Skeletal muscle tissue (tissue), 4 donors: ENCODE data around the gene TCAIM. TPM values are rescaled to one million over a fixed set of nuclear protein-coding genes. Genes with fewer than 3 reads are reported as not detected.

Experiments used
- H3K27ac ChIP-seq: one replicate; pipeline ENCODE4 v1.7.0; 2013; ENCODE audit warnings: mild to moderate bottlenecking, low read depth, low read length, inconsistent platforms
- H3K27me3 ChIP-seq, 3 donors: one replicate each; pipeline ENCODE4 v1.7.0; 2013; ENCODE audit warnings: low read length in 3 of 3; ENCODE audit not compliant: control insufficient read depth in 3 of 3, insufficient read depth in 3 of 3
- H3K36me3 ChIP-seq, 3 donors: one replicate each; pipeline ENCODE4 v1.7.0; 2013; ENCODE audit warnings: low read length in 3 of 3; ENCODE audit not compliant: control insufficient read depth in 3 of 3, insufficient read depth in 3 of 3
- H3K4me1 ChIP-seq, 3 donors: one replicate each; pipeline ENCODE4 v1.7.0; 2013; ENCODE audit warnings: low read length in 3 of 3, mild to moderate bottlenecking in 3 of 3; ENCODE audit not compliant: control insufficient read depth in 3 of 3, insufficient read depth in 3 of 3
- H3K4me3 ChIP-seq, 3 donors: one replicate each; pipeline ENCODE4 v1.7.0; 2013; ENCODE audit warnings: low read length in 3 of 3
- H3K9ac ChIP-seq, 3 donors: one replicate each; pipeline ENCODE4 v1.7.0; 2013; ENCODE audit warnings: low read length in 3 of 3, mild to moderate bottlenecking in 3 of 3, moderate library complexity in 2 of 3, low read depth in 1 of 3
- H3K9me3 ChIP-seq, 3 donors: one replicate each; pipeline ENCODE4 v1.7.0; 2013; ENCODE audit warnings: low read length in 3 of 3; ENCODE audit not compliant: control insufficient read depth in 3 of 3
- total RNA-seq: library from RNA; depleted of rRNA; stranded (reverse); fragments of >200 nt; gene quantifications from one replicate; pipeline ENCODE4 v1.2.3, GENCODE V29; 2014
- donor health status: Osteomylitis.

TCAIM gene
- total RNA-seq, 1 donor from 2014 or later: 20.9 TPM

GRCh38 chr3:44419923-44420650, 81.5 kb downstream of the TCAIM start:
- H3K36me3 ChIP-seq: no peaks in the 10 kb centered on the region
- H3K27ac ChIP-seq: no peak overlapping the region
- H3K9ac ChIP-seq: no peak overlapping the region
- no peak overlapping the region for H3K4me3 ChIP-seq
- no peaks in the 10 kb centered on the region for H3K27me3 ChIP-seq
- H3K4me1 ChIP-seq: no peaks in the 10 kb centered on the region
- H3K9me3 ChIP-seq: no peaks in the 10 kb centered on the region

- no peak overlapping the region for H3K27ac ChIP-seq
- H3K9me3 ChIP-seq: no peaks in the 10 kb centered on the region
- no peaks in the 10 kb centered on the region for H3K36me3 ChIP-seq
- H3K9ac ChIP-seq: no peak overlapping the region
- no peaks in the 10 kb centered on the region for H3K4me1 ChIP-seq
- H3K27me3 ChIP-seq: no peaks in the 10 kb centered on the region
- no peak overlapping the region for H3K4me3 ChIP-seq
These were observed 82.1 kb downstream of the TCAIM start for GRCh38 chr3:44420676-44421075.

- Histone ChIP-seq H3K36me3 (no peaks in the 10 kb centered on the region), H3K9ac (no peak overlapping the region), H3K4me3 (no peak overlapping the region), H3K27me3 (no peaks in the 10 kb centered on the region), H3K4me1 (no peaks in the 10 kb centered on the region), H3K27ac (no peak overlapping the region), H3K9me3 (no peaks in the 10 kb centered on the region)
These were observed 82.7 kb downstream of the TCAIM start for GRCh38 chr3:44421280-44421679.

- peaks cover 0 to 8% (median 0%) of the 10 kb centered on the region in 3 donors for H3K27me3 ChIP-seq
- H3K9me3 ChIP-seq: no peaks in the 10 kb centered on the region
- no peak overlapping the region for H3K9ac ChIP-seq
- H3K36me3 ChIP-seq: no peaks in the 10 kb centered on the region
- no peak overlapping the region for H3K4me3 ChIP-seq
- H3K4me1 ChIP-seq: no peaks in the 10 kb centered on the region
- H3K27ac ChIP-seq: no peak overlapping the region
These were observed 86.2 kb downstream of the TCAIM start for GRCh38 chr3:44424758-44425157.

- H3K27ac ChIP-seq: no peak overlapping the region
These were observed 89.1 kb downstream of the TCAIM start for GRCh38 chr3:44427683-44428082.

GRCh38 chr3:44428910-44429309, 90.3 kb downstream of the TCAIM start:
- no peaks in the 10 kb centered on the region for H3K36me3 ChIP-seq
- no peak overlapping the region for H3K4me3 ChIP-seq
- H3K27me3 ChIP-seq: peaks cover 0 to 8% (median 0%) of the 10 kb centered on the region in 3 donors
- H3K9ac ChIP-seq: no peak overlapping the region
- H3K27ac ChIP-seq: no peak overlapping the region
- peaks cover 0 to 4% (median 3%) of the 10 kb centered on the region in 3 donors for H3K4me1 ChIP-seq
- H3K9me3 ChIP-seq: no peaks in the 10 kb centered on the region

More at GRCh38 chr3:44427683-44428082, 89.1 kb downstream of the TCAIM start:
- Histone ChIP-seq H3K27me3 (peaks cover 0 to 8% (median 0%) of the 10 kb centered on the region in 3 donors), H3K9me3 (no peaks in the 10 kb centered on the region), H3K9ac (no peak overlapping the region), H3K4me3 (no peak overlapping the region), H3K36me3 (no peaks in the 10 kb centered on the region), H3K4me1 (peaks cover 0 to 4% (median 3%) of the 10 kb centered on the region in 3 donors)

- Histone ChIP-seq H3K27me3 (peaks cover 0 to 8% (median 0%) of the 10 kb centered on the region in 3 donors), H3K4me3 (no peak overlapping the region), H3K27ac (no peak overlapping the region), H3K36me3 (no peaks in the 10 kb centered on the region), H3K4me1 (peaks cover 0 to 4% (median 3%) of the 10 kb centered on the region in 3 donors), H3K9ac (no peak overlapping the region), H3K9me3 (no peaks in the 10 kb centered on the region)
These were observed 90.9 kb downstream of the TCAIM start for GRCh38 chr3:44429459-44429858.

GRCh38 chr3:44430466-44430865, 91.9 kb downstream of the TCAIM start:
- H3K27me3 ChIP-seq: peaks cover 0 to 8% (median 0%) of the 10 kb centered on the region in 3 donors
- H3K4me3 ChIP-seq: no peak overlapping the region
- H3K4me1 ChIP-seq: peaks cover 0 to 4% (median 3%) of the 10 kb centered on the region in 3 donors
- H3K27ac ChIP-seq: no peak overlapping the region
- H3K36me3 ChIP-seq: no peaks in the 10 kb centered on the region
- H3K9ac ChIP-seq: no peak overlapping the region
- H3K9me3 ChIP-seq: no peaks in the 10 kb centered on the region

GRCh38 chr3:44434834-44435510, 96.4 kb downstream of the TCAIM start:
- H3K4me3 ChIP-seq: no peak overlapping the region
- H3K27ac ChIP-seq: no peak overlapping the region
- H3K9me3 ChIP-seq: no peaks in the 10 kb centered on the region
- H3K4me1 ChIP-seq: peaks cover 7 to 12% (median 12%) of the 10 kb centered on the region in 3 donors
- H3K36me3 ChIP-seq: peaks cover 0 to 3% (median 0%) of the 10 kb centered on the region in 3 donors
- no peaks in the 10 kb centered on the region for H3K27me3 ChIP-seq
- H3K9ac ChIP-seq: no peak overlapping the region

- Histone ChIP-seq H3K9me3 (no peaks in the 10 kb centered on the region), H3K27ac (no peak overlapping the region), H3K27me3 (no peaks in the 10 kb centered on the region), H3K9ac (no peak overlapping the region), H3K4me3 (no peak overlapping the region), H3K36me3 (peaks cover 0 to 3% (median 0%) of the 10 kb centered on the region in 3 donors), H3K4me1 (peaks cover 9 to 15% (median 11%) of the 10 kb centered on the region in 3 donors)
These were observed 97.6 kb downstream of the TCAIM start for GRCh38 chr3:44436181-44436580.
